ENCODE results near the gene TBC1D21. TPM values are rescaled to one million over a fixed set of nuclear protein-coding genes. Genes with fewer than 3 reads are reported as not detected.

TBC1D21 gene
- total and polyA plus RNA-seq, 2 of the 4 experiments (the other 2 are of a cell fraction) = not detected

DNA sequence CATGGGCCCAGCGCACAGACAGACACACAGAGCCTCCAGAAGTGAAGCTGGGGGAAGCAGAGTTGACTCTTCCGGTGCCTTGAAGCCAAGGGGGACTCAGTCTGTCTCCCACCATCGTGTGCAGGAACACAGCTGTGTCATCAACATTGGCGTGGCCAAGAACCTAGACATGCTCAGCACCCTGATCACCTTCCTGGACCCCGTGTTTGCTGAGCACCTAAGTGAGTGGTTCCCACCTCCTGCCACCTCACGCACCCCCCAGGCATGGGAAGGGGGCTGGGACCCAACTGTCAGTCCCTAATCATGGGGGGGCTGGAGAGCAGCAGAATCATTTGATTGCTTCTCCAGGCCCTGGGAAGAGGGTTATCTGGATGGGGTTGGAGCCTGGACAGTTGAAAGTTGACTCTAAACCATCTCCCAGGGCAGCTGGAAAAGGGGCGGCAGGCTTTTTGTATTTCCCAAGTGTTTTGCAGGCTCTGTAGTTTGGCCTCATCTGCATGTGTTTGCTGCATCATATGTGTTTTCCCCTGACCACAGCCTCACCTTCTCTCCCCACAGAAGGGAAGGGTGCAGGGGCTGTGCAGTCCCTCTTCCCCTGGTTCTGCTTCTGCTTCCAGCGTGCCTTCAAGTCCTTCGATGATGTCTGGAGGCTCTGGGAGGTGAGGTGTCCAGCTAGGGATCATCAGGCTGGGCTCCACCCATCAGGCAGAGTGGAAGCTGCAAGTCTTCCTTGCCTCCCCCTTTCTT, 12.8 kb downstream of the TBC1D21 start:
- Histone ChIP-seq H3K4me1 (ENCODE audit: control insufficient read depth, insufficient read depth, low read length) (no peaks in the 10 kb centered on the region), H3K9me3 (ENCODE audit: control insufficient read depth, insufficient read depth, low read length) (no peaks in the 10 kb centered on the region), H2BK20ac (ENCODE audit: low read depth, low read length) (no peak overlapping the region), H2BK5ac (ENCODE audit: low read depth, low read length, poor library complexity, severe bottlenecking) (no peak overlapping the region), H2AK5ac (ENCODE audit: low read depth, low read length) (no peak overlapping the region), H3K18ac (ENCODE audit: low read depth, low read length) (no peak overlapping the region), H3K9ac (ENCODE audit: low read depth, low read length) (no peak overlapping the region), H4K91ac (ENCODE audit: insufficient read depth, low read depth, low read length) (no peak overlapping the region), H3K23ac (ENCODE audit: low read depth, low read length) (no peak overlapping the region), H3K79me1 (ENCODE audit: low read depth in 1 of 2, low read length in 2 of 2) (no peaks in the 10 kb centered on the region), H3K4me2 (ENCODE audit: low read depth, low read length) (no peak overlapping the region), H2AK9ac (replicated peaks; ENCODE audit: low read depth, low read length, poor library complexity) (no peak overlapping the region), H4K20me1 (ENCODE audit: insufficient read depth, low read length) (0 out of 2 replicates have a peak, but pooled peaks cover 3% of the 10 kb centered on the region), H2BK120ac (ENCODE audit: low read depth, low read length) (no peak overlapping the region), H3K36me3 (ENCODE audit: control insufficient read depth, insufficient read depth, low read length) (no peaks in the 10 kb centered on the region), H2BK15ac (ENCODE audit: low read depth, low read length) (no peak overlapping the region), H3K4me3 (ENCODE audit: insufficient read depth, low read depth, low read length) (no peak overlapping the region), H3K27ac (ENCODE audit: insufficient read depth, low read length) (no peak overlapping the region), H3K56ac (ENCODE audit: extremely low read depth, insufficient read depth, low read length) (no peak overlapping the region), H3K27me3 (ENCODE audit: control insufficient read depth, insufficient read depth, low read length) (peaks cover 72% of the 10 kb centered on the region), H3K4ac (ENCODE audit: low read depth, low read length) (no peak overlapping the region), H3K14ac (replicated peaks; ENCODE audit: low read depth, low read length) (no peak overlapping the region), H4K5ac (ENCODE audit: low read depth, low read length) (no peak overlapping the region), H3K9me1 (ENCODE audit: insufficient read depth, low read length) (no peaks in the 10 kb centered on the region), H4K8ac (ENCODE audit: low read depth in 2 of 2, low read length in 2 of 2) (no peak overlapping the region), H2AFZ (replicated peaks; ENCODE audit: low read length, poor library complexity) (no peak overlapping the region)
- no peak for ATAC-seq (ENCODE audit: low read depth)
- no peak for DNase-seq
- dilution Hi-C loops (cut with HindIII; ENCODE audit: low sequenced_read_pairs, unreplicated experiment) = no loop called here
- 73% methylated on average over 2 of the region's 9 CpGs; no CpG with 5 or more reads in 1 of the 2 experiments for WGBS, 2 experiments (ENCODE audit: extremely low coverage in 2 of 2, insufficient read length in 1 of 2)
- no TSS peak for BruUV-seq (replicated peaks)
- intact Hi-C loops (cut with micrococcal nuclease) = no loop called here
- TF ChIP-seq RCOR1 (IDR thresholded peaks at IDR 0.05; ENCODE audit: insufficient replicate concordance, low read length) (no peak), MAZ (IDR thresholded peaks at IDR 0.05; ENCODE audit: borderline replicate concordance, low read depth, low read length) (no peak), RFX5 (IDR thresholded peaks at IDR 0.05; ENCODE audit: low read depth, low read length) (no peak), RAD21 (IDR thresholded peaks at IDR 0.05; ENCODE audit: low read length) (no peak), CEBPB (IDR thresholded peaks at IDR 0.05; ENCODE audit: low read depth, low read length) (no peak), MXI1 (IDR thresholded peaks at IDR 0.05; ENCODE audit: borderline replicate concordance, low read depth, low read length) (no peak), NFE2L2 (IDR thresholded peaks at IDR 0.05; ENCODE audit: low read depth, low read length) (no peak)
- POLR2A ChIA-PET (ENCODE audit: unreplicated experiment) = no interaction called here
- in situ Hi-C loops (cut with MboI; ENCODE audit: low sequenced_read_pairs) = no loop called here
- CTCF ChIA-PET = no interaction called here

Data from IMR-90 (cell line).